Stimulated activated CD8-positive, alpha-beta memory T cell treated with anti-CD3 and anti-CD28 coated beads, Interleukin-7, amount 100 ng/mL, for 1 hour (primary cell): ENCODE data around the gene YPEL2.
"Not testable (repeated sequence)": the region's sequence is repeated elsewhere in the genome, so short reads cannot be mapped to it uniquely, and the experiment has no call there.

Source experiments
- DNase-seq, 2 donors: peaks; one replicate each; pipeline ENCODE4 v3.0.0-alpha.2; 2020; ENCODE audit warnings: low read depth in 2 of 2

The YPEL2 gene

DNA sequence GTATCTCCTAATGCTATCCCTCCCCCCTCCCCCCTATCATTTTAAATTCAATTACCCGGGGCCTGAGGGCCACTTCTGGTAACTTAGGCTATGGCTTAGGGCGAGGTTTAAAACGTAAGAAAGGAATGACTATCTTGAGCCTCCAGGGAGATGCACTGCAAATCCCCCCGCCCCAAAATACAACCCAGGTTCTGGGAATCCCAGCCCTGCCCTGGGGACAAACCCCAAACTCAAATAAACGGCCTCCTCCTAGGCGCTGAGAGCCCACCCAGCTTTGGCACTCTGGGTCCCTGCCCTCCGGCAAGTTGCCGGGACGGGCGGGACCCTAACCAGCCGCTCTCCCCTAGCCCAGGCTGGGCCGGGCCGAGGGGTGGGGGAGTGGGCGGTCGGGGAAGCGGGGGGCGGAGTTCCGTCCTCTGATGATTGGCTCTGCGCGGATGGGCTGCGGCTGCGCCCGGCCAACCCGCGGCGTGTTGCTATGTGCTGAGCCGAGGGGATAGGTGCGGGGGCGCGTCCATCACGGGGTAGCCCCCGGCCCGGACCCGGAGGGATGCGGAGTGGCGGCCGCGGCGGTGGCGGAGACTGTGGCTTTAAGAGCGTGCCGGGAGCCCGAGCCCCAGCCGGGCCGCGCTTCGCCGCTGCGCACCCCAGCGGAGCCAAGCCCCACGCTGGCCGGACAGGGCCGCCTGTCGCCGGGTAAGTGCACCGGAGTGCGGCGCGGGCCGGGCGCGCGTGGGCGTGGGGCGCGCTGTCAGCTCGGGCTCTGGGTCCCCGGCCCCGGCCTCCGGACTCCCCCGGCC is at the start of gene YPEL2:
Gene YPEL2 (plus strand): TSS at position 527 of the 800 bp plus-strand sequence. CDS start 21,755 bp downstream, outside the sequence.
- peak; percentile 70 to 71 for DNase-seq

GRCh38 chr17:59284317-59284716 is 47.1 kb upstream of the YPEL2 start:
- DNase-seq = no peak

DNA sequence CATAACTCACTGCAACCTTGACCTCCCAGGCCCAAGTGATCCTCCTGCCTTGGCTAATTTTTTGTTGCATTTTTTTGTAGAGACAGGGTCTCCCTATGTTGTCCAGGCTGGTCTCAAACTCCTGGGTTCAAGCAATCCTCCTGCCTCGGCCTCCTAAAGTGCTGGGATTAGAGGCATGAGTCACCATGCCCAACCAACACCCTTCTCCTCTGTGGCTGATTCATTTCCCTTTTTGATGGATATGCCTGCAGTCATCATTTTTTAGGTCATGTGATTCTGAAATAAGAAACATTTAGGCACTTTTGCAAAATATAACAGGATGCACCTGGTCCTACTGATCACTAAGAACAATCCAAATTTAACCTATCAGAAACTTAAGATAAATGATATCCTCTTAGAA is 44.0 kb upstream of the YPEL2 start:
- DNase-seq = no peak

GRCh38 chr17:59287891-59288290 is 43.6 kb upstream of the YPEL2 start:
- DNase-seq = no peak

DNA sequence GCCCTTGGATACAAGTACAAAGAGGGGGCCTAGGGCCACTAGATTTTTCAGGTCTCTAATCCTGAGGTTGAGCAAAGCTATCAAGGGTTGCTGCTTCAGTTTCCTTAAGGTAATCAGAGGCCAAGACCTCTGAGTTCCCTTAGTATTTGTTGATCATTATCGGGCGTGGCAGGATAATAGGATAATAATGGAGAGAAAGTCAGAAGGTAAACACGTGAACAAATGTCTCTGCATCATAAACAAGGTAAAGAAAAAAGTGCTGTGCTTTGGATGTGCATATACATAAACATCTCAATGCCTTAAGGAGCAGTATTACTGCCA is 41.5 kb upstream of the YPEL2 start:
- no peak for DNase-seq

DNA sequence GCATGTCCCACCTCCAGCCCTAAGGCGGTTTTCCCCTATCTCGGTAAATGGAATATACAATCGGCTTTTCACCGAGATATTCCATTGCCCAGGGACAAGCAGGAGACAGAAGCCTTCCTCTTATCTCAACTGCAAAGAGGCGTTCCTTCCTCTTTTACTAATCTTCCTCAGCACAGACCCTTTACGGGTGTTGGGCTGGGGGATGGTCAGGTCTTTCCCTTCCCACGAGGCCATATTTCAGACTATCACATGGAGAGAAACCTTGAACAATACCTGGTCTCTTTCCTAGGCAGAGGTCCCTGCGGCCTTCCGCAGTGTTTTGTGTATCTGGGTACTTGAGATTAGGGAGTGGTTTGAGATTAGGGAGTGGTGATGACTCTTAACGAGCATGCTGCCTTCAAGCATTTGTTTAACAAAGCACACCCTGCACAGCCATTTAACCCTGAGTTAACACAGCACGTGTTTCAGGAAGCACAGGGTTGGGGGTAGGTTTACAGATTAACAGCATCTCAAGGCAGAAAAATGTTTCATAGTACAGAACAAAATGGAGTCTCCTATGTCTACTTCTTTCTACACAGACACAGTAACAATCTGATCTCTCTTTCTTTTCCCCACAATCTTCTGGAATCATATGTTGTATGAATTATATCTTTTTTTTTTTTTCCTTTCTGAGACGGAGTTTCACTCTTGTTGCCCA is 41.0 kb upstream of the YPEL2 start:
- DNase-seq = not testable (repeated sequence)

- no peak for DNase-seq
Measured at GRCh38 chr17:59292174-59292523, 39.3 kb upstream of the YPEL2 start.

DNA sequence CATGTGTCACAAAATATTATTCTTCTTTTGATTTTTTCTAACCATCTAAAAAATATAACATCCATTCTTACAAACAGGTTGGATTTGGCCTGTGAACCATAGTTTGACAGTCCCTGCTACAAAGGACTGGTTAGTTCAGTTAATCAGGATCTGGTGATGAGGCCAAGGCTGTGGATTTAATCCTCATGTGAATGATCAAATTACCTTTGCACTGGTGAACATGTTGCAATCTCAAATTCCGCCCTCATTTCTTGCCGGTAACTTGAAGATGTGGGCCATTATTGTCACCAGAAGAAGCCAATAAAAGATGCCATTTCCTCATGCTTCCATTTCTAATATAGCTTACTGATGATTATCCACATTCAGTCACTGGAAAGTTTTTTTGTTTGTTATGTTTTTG is 35.3 kb upstream of the YPEL2 start:
- no peak for DNase-seq

DNA sequence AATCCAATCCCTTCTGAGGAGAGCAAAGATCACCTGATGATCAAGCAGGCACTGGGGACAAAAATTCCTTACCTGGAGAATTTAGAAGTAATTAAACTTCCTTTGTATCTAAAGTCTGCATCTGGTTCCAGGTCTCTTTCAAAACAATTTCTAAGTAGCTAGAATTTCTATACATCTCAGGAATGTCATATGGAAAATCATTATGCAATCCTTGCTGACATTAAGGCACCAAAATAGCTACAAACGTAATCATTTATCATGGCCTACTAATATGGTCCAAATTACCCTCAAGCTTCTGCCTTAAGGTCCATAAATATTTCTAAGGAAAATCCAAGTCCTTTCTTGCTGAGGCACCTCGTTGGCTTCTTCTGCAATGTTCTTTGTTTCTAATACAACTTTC is 32.9 kb upstream of the YPEL2 start:
- DNase-seq = no peak

DNA sequence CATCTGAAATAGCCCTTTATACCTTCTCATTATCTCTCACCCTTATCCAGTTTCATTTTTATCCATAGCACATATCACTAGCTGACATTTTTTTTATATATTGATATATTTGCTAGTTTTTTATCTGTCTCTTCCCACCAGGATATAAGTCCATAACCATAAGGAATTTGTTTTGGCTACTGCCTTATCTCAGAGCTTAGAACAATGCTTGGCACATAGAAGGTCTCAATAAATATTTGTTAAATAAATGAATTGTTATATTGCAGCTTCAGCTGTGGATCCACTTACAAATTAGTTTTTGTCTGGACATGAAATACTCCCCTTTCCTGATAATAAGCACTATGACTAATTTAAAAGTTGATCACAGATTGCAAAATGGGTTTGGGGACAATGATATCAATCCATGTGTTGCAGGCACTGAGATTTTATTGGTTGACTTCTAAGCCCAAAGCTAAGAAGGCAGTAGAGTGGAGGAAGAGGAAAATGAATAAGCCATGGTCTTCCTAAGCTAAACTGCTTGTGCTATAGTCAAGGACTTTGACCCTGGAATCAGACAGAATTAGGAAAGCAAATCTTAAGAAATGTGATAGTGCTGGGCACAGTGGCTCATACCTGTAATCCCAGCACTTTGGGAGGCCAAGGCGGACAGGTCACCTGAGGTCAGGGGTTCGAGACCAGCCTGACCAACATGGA is 31.9 kb upstream of the YPEL2 start:
- DNase-seq = no peak

- no peak for DNase-seq
Measured at GRCh38 chr17:59300941-59301340, 30.5 kb upstream of the YPEL2 start.

- no peak for DNase-seq
Measured at GRCh38 chr17:59304811-59305210, 26.6 kb upstream of the YPEL2 start.

DNA sequence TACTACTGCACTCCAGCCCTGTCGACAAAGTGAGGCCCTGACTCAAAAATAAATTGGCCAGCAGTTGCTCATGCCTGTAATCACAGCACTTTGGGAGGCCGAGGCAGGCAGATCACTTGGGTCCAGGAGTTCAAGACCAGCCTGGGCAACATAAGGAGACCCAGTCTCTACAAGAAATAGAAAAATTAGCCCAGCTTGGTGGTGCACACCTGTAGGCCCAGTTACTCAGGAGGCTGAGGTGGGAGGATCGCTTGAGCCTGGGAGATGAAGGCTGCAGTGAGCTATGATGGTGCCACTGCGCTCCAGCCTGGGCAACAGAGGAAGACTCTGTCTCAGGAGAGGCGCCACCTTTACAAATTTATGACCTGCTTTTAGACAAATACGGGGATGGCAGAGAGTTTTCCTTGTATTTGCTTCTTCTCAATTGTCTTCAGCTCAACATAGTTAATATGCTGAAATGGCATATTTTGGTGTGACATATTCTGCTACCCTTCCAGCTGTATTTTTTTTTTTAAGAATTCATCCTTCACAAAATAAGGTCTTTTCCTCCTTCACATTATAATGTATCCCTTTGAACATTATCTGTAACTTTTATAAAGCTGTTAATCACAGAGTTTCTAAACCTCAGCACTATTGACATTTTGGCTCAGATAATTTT is 21.1 kb upstream of the YPEL2 start:
- DNase-seq = no peak

DNA sequence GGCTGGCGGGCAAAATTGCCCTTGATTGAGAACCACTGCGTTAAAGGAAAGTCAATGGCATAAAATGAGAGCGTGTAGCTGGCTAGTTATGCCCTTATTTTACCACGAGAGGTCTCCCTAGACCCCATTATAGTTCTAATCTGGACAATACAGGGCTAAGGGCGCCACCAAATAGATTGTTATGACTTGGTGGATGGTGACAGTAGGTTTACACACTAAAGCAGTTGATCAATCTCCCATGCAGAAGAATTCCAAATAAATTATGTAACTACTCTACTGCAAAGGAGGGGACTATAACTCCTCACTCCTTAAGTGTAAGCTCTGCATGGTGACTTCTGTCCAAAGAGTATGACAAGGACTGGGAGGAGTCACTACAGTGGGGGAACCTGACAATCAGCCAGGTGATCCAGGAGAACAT is 20.4 kb upstream of the YPEL2 start:
- no peak for DNase-seq

DNA sequence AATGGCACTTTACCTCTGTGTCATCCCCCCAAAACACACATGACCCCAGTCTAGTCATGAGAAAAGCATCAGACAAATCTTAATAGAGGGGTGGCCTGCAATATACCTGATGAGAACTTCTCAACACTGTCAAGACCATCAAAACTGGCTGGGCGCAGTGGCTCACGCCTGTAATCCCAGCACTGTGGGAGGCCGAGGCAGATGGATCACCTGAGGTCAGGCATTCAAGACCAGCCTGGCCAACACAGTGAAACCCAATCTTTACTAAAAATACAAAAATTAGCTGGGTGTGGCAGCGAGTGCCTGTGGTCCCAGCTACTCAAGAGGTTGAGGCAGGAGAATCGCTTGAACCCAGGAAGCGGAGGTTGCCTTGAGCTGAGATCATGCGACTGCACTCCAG is 19.9 kb upstream of the YPEL2 start:
- DNase-seq = not testable (repeated sequence)

GRCh38 chr17:59315866-59316265 is 15.6 kb upstream of the YPEL2 start:
- no peak for DNase-seq

GRCh38 chr17:59327121-59327980 is 4.1 kb upstream of the YPEL2 start:
- no peak for DNase-seq

DNA sequence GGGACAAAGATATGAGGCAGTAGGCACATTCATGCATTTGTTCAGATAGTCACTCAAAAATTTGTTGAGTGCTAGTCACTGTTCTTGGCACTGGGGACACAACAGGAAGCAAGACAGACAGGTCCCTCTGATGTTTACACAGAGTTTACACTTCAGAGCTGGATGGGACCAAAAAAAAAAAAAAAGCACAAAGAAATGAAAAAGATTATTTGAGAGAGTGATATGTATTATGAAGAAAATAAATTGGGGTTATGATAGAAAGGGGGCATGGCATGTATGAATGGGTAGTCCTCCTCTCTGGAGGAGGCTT is 3.5 kb upstream of the YPEL2 start:
- DNase-seq = no peak

DNA sequence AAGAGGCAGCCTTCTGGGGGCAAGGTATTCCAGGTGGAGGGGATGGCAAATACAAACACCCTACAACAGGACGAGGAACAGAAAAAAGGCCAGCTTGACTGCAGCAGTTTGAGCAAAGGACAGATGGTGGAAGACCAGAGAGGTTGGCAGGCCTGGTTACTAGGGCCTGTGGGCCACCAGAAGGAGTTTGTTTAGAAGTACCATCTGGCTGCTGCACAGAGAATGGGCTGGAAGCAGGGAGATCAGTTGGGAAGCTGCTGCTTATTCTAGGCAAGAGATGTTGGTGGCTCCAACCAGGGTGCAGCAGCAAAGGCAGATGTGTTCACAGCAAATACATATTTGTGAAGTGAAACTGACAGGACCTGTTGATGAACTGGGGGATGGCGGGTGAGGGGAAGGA is 2.9 kb upstream of the YPEL2 start:
- DNase-seq = no peak

DNA sequence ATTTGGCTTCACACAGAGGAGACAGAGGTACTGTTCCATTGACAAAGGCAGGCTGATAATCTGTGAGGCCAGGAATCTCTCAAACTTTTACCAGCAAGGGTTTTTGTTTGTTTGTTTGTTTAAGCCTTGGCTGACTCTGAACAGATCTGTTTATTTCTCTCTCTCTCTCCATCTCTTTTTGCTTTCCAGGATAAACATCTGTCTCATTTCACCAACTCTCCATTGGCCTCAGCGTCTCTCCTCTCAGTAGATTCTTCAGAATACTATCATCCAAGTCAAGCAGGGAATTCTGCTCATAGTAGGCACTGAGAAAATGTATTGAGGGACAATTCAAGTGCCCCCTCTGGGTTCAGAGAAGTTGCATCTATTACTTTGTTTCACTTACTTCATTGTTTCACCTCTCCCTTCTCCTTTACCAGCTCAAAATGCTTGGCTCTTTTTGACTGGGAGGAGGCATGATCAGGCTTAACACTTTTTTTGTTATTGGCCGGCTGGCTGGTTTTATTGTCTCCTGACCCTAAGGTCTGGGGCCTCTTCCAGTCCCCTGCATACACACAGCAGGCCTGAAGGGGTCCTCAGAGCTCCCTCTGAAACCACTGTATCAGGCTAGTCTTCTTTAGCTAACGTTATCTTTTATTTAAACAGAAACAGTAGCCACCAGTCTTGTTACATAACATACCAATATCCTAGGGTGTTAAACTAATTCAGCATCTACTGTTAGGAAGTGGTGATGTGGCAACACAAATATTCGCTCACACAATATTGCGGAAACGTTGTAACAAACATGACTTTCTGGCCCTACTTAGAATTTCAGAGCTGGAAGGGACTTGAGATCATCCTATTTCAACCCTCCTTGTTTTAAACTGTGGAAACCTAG is 2.0 kb upstream of the YPEL2 start:
- peak in 1 of 2 donors; percentile 22 for DNase-seq
